CD4-positive, CD25-positive, alpha-beta regulatory T cell (primary cell): ENCODE data around the gene IPO9. TPM values are rescaled to one million over a fixed set of nuclear protein-coding genes. Genes with fewer than 3 reads are reported as not detected.
"Not testable (repeated sequence)": the region's sequence is repeated elsewhere in the genome, so short reads cannot be mapped to it uniquely, and the experiment has no call there.

Experiments used
- ATAC-seq, 2 donors: fragments of 150-1000 bp; cut with Tn5 transposase; one replicate each; pipeline ENCODE4 v1.10.0; 2021; ENCODE audit warnings: low read depth in 2 of 2, moderate number of reproducible peaks in 2 of 2, moderate library complexity in 1 of 2
- DNase-seq, 3 donors: peaks; one replicate each; pipeline versions ENCODE4 v3.0.0 to v3.0.0-alpha.2; 2012 to 2022; ENCODE audit warnings: mixed read lengths in 1 of 3
- H3K27ac ChIP-seq: one replicate; pipeline ENCODE4 v1.7.0; 2013; ENCODE audit warnings: mild to moderate bottlenecking, low read length; ENCODE audit not compliant: insufficient read depth, poor library complexity, severe bottlenecking
- H3K27me3 ChIP-seq: one replicate; pipeline ENCODE4 v1.7.0; 2013; ENCODE audit warnings: low read length; ENCODE audit not compliant: control insufficient read depth, insufficient read depth
- H3K36me3 ChIP-seq: one replicate; pipeline ENCODE4 v1.7.0; 2013; ENCODE audit warnings: mild to moderate bottlenecking, low read length, moderate library complexity; ENCODE audit not compliant: control insufficient read depth, insufficient read depth
- H3K4me1 ChIP-seq: 2 replicates; pipeline ENCODE4 v1.7.0; 2013; ENCODE audit warnings: mild to moderate bottlenecking, low read length; ENCODE audit not compliant: insufficient read depth, control insufficient read depth, poor library complexity, severe bottlenecking
- H3K4me3 ChIP-seq: one replicate; pipeline ENCODE4 v1.7.0; 2013; ENCODE audit warnings: low read depth, mild to moderate bottlenecking, low read length, moderate library complexity
- H3K9me3 ChIP-seq, 2 experiments: 1 replicate in 1 of 2; 2 replicates in 1 of 2; pipeline ENCODE4 v1.7.0; 2013; ENCODE audit warnings: low read length in 2 of 2, mild to moderate bottlenecking in 1 of 2, moderate library complexity in 1 of 2; ENCODE audit not compliant: control insufficient read depth in 2 of 2
- H3K27ac Mint-ChIP-seq, 3 donors: one replicate each; pipeline ENCODE4 v1.8.0; 2020 to 2022; ENCODE audit warnings: mild to moderate bottlenecking in 3 of 3, mixed read lengths in 3 of 3, moderate library complexity in 2 of 3
- H3K27me3 Mint-ChIP-seq: one replicate; pipeline ENCODE4 v1.8.0; 2022; ENCODE audit warnings: mild to moderate bottlenecking, mixed read lengths
- H3K36me3 Mint-ChIP-seq: one replicate; pipeline ENCODE4 v1.8.0; 2020; ENCODE audit warnings: mixed read lengths
- H3K4me1 Mint-ChIP-seq, 4 donors: one replicate each; pipeline ENCODE4 v1.8.0; 2020 to 2022; ENCODE audit warnings: mixed read lengths in 4 of 4, mild to moderate bottlenecking in 1 of 4
- H3K4me3 Mint-ChIP-seq, 4 donors: one replicate each; pipeline ENCODE4 v1.8.0; 2020 to 2022; ENCODE audit warnings: mild to moderate bottlenecking in 4 of 4, mixed read lengths in 4 of 4, moderate library complexity in 3 of 4
- H3K9me3 Mint-ChIP-seq, 7 donors: one replicate each; pipeline ENCODE4 v1.8.0; 2020 to 2022; ENCODE audit warnings: mixed read lengths in 7 of 7, mild to moderate bottlenecking in 3 of 7, moderate library complexity in 2 of 7
- polyA plus RNA-seq, 4 donors: library from polyadenylated mRNA; unstranded; fragments of 300-500 nt; fragmentation: Illumina TruSeq; gene quantifications; one replicate each; pipeline ENCODE4 v1.2.3, GENCODE V29; 2021
- total RNA-seq: library from RNA; stranded (reverse); gene quantifications from one replicate; pipeline ENCODE4 v1.2.3, GENCODE V29; 2022

Gene IPO9
- total and polyA plus RNA-seq, 5 donors from 2014 or later, result 13.9 to 31.3 (median 15.2) TPM

GRCh38 chr1:201849372-201850052 lies 20.6 kb downstream of the IPO9 start:
- Mint-ChIP-seq H3K4me3 (no peak overlapping the region), H3K36me3 (peaks cover 40% of the 10 kb centered on the region), H3K4me1 (peaks cover 10 to 20% (median 10%) of the 10 kb centered on the region in 4 donors), H3K27ac (peak overlapping the region in 1 of 3 donors; percentile 0), H3K27me3 (no peaks in the 10 kb centered on the region), H3K9me3 (no peaks in the 10 kb centered on the region)
- no peaks in the 10 kb centered on the region for H3K4me1 ChIP-seq
- no peak overlapping the region for H3K4me3 ChIP-seq
- H3K27me3 ChIP-seq, result no peaks in the 10 kb centered on the region
- peaks cover 70% of the 10 kb centered on the region for H3K36me3 ChIP-seq
- H3K27ac ChIP-seq, result no peak overlapping the region
- no peak for ATAC-seq
- DNase-seq, result no peak
- H3K9me3 ChIP-seq, result no peaks in the 10 kb centered on the region

- H3K27ac ChIP-seq, result no peak overlapping the region
- no peak for ATAC-seq
- no peaks in the 10 kb centered on the region for H3K27me3 ChIP-seq
- no peak overlapping the region for H3K4me3 Mint-ChIP-seq
- DNase-seq, result no peak
- H3K27ac Mint-ChIP-seq, result no peak overlapping the region
- H3K27me3 Mint-ChIP-seq, result no peaks in the 10 kb centered on the region
- peaks cover 44% of the 10 kb centered on the region for H3K36me3 Mint-ChIP-seq
- no peaks in the 10 kb centered on the region for H3K9me3 ChIP-seq
- H3K4me1 Mint-ChIP-seq, result peaks cover 8 to 15% (median 12%) of the 10 kb centered on the region in 4 donors
- H3K9me3 Mint-ChIP-seq, result no peaks in the 10 kb centered on the region
- peaks cover 75% of the 10 kb centered on the region for H3K36me3 ChIP-seq
- H3K4me3 ChIP-seq, result no peak overlapping the region
- H3K4me1 ChIP-seq, result no peaks in the 10 kb centered on the region
These were observed 21.1 kb downstream of the IPO9 start for GRCh38 chr1:201850053-201850397.

DNA sequence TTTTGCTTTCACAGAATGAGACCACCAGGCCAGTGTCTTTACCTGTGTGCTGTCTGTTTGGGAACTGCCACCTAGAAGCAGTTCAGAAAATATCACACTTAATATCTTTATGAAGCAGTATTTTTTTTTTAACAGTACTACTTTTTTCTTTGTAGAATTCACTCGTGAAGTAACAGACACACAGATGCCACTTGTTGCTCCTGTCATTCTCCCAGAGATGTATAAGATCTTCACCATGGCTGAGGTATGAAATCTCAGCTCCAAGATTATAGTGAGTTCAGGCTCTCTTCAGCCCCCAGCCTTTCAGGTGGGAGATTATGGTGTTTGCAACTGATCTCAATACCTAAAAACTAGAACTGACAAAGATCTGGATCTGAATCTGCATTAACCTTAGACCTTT lies 23.0 kb downstream of the IPO9 start:
- Mint-ChIP-seq H3K4me3 (no peak overlapping the region), H3K9me3 (no peaks in the 10 kb centered on the region), H3K4me1 (peaks cover 5 to 9% (median 6%) of the 10 kb centered on the region in 4 donors), H3K27ac (no peak overlapping the region), H3K27me3 (no peaks in the 10 kb centered on the region), H3K36me3 (peaks cover 55% of the 10 kb centered on the region)
- H3K36me3 ChIP-seq, result peaks cover 93% of the 10 kb centered on the region
- no peak overlapping the region for H3K27ac ChIP-seq
- H3K27me3 ChIP-seq, result no peaks in the 10 kb centered on the region
- H3K4me1 ChIP-seq, result no peaks in the 10 kb centered on the region
- no peak overlapping the region for H3K4me3 ChIP-seq
- no peak for DNase-seq
- H3K9me3 ChIP-seq, result no peaks in the 10 kb centered on the region
- no peak for ATAC-seq

DNA sequence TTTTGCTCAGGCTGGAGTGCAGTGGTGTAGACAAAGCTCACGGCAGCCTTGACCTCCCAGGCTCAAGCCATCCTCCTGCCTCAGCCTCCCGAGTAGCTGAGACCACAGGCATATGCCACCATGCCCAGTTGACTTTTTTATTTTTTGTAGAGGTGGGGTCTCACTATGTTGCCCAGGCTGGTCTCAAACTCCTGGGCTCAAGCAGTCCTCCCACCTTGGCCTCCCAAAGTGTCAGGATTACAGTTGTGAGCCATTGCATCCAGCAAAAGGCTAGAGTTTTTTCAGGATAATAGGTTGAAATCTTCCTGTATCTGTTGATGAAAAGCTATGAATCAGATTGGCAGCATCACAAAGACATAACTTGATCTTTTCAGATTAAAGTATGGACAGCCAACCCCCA lies 27.8 kb downstream of the IPO9 start:
- not testable (repeated sequence) for H3K4me3 Mint-ChIP-seq, H3K9me3 Mint-ChIP-seq, H3K27me3 ChIP-seq, H3K4me1 ChIP-seq, H3K4me1 Mint-ChIP-seq, H3K27ac Mint-ChIP-seq, H3K4me3 ChIP-seq, ATAC-seq, H3K27me3 Mint-ChIP-seq, H3K9me3 ChIP-seq, DNase-seq, H3K27ac ChIP-seq
- H3K36me3 Mint-ChIP-seq, result peaks cover 56% of the 10 kb centered on the region
- H3K36me3 ChIP-seq, result peaks cover 91% of the 10 kb centered on the region

DNA sequence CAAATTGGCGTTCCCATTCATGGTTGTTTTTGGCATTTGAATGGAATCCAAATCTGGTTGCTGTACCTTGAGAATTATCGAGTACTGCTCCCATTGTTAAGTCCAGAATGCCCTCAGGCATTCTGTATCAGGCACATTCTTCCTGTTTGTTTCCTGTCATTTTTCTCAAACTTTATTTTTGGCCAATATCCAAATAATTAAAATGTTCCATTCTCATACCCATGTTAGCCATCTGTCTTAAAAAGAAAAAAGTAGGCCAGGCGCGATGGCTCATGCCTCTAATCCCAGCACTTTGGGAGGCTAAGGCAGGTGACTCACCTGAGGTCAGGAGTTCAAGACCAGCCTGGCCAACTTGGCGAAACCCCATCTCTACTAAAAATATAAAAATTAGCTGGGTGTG lies 30.5 kb downstream of the IPO9 start:
- no peak for DNase-seq
- H3K9me3 ChIP-seq, result no peaks in the 10 kb centered on the region
- no peaks in the 10 kb centered on the region for H3K27me3 Mint-ChIP-seq
- no peak overlapping the region for H3K27ac Mint-ChIP-seq
- H3K4me1 Mint-ChIP-seq, result peaks cover 0 to 9% (median under 1%) of the 10 kb centered on the region in 4 donors
- no peak for ATAC-seq
- H3K9me3 Mint-ChIP-seq, result no peaks in the 10 kb centered on the region
- peaks cover 80% of the 10 kb centered on the region for H3K36me3 ChIP-seq
- no peak overlapping the region for H3K27ac ChIP-seq
- H3K4me3 ChIP-seq, result no peak overlapping the region
- H3K4me3 Mint-ChIP-seq, result no peak overlapping the region
- no peaks in the 10 kb centered on the region for H3K27me3 ChIP-seq
- no peaks in the 10 kb centered on the region for H3K4me1 ChIP-seq
- peaks cover 45% of the 10 kb centered on the region for H3K36me3 Mint-ChIP-seq

DNA sequence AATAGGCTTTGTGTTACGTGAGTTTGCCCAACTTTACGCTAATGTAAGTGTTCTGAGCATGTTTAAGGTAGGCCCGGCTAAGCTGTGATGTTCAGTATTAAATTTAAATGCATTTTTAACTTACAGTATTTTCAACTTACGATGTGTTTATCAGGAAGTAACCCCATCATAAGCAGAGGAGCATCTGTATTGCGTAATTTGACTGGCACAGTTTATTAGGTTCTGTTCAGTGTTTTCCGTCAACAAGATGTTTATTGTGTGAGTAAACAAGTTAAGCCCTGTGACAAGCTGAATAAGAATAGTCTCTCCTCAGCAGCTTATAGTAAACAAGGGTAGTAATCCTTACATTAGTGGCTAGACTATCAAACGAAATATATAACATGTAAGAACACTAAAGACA lies 32.5 kb downstream of the IPO9 start:
- Histone ChIP-seq H3K4me3 (no peak overlapping the region), H3K36me3 (peaks cover 74% of the 10 kb centered on the region), H3K27ac (no peak overlapping the region), H3K27me3 (no peaks in the 10 kb centered on the region), H3K9me3 (no peaks in the 10 kb centered on the region), H3K4me1 (no peaks in the 10 kb centered on the region)
- H3K9me3 Mint-ChIP-seq, result no peaks in the 10 kb centered on the region
- H3K4me1 Mint-ChIP-seq, result peaks cover 0 to 2% (median 0%) of the 10 kb centered on the region in 4 donors
- ATAC-seq (no peak), DNase-seq (no peak)
- H3K36me3 Mint-ChIP-seq, result peaks cover 43% of the 10 kb centered on the region
- no peaks in the 10 kb centered on the region for H3K27me3 Mint-ChIP-seq
- H3K27ac Mint-ChIP-seq, result no peak overlapping the region
- no peak overlapping the region for H3K4me3 Mint-ChIP-seq

DNA sequence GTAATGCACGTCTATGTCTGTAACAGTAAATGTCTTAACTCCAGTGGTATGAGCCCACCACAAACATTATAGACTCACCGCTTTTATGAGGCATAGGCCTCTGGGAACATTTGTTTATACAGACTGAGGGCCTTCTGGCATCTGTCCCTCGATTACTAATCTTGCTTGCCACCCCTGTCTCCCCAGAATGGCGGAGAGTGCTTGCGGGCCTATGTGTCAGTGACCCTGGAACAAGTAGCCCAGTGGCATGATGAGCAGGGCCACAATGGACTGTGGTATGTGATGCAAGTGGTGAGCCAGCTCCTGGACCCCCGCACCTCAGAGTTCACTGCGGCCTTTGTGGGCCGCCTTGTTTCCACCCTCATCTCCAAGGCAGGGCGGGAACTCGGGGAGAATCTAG lies 41.4 kb downstream of the IPO9 start:
- H3K27ac Mint-ChIP-seq, result no peak overlapping the region
- Histone ChIP-seq H3K36me3 (peaks cover 87% of the 10 kb centered on the region), H3K4me3 (no peak overlapping the region), H3K9me3 (no peaks in the 10 kb centered on the region), H3K27me3 (no peaks in the 10 kb centered on the region), H3K27ac (no peak overlapping the region), H3K4me1 (no peaks in the 10 kb centered on the region)
- ATAC-seq, result no peak
- H3K36me3 Mint-ChIP-seq, result peaks cover 63% of the 10 kb centered on the region
- DNase-seq, result no peak
- no peak overlapping the region for H3K4me3 Mint-ChIP-seq
- no peaks in the 10 kb centered on the region for H3K4me1 Mint-ChIP-seq
- H3K9me3 Mint-ChIP-seq, result no peaks in the 10 kb centered on the region
- H3K27me3 Mint-ChIP-seq, result no peaks in the 10 kb centered on the region

DNA sequence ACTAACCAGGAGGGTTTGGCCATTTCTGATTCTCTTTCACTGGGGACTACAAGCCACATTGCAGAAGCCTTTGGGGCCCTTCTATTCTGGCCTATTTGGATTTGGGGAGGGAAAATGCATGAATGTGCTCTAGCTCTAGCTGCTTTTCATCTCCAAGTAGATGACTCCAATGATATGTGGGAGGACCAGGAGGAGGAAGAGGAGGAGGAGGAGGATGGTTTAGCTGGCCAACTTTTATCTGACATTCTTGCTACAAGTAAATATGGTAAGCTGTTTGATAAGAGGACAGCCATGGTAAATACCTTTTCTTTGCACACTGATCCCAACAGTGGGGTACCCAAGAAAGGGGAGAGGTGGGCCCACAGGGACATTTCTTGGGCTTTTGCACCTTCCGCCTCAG lies 45.7 kb downstream of the IPO9 start:
- Mint-ChIP-seq H3K4me1 (no peaks in the 10 kb centered on the region), H3K4me3 (no peak overlapping the region), H3K36me3 (peaks cover 50% of the 10 kb centered on the region), H3K27me3 (no peaks in the 10 kb centered on the region), H3K27ac (no peak overlapping the region), H3K9me3 (no peaks in the 10 kb centered on the region)
- Histone ChIP-seq H3K4me3 (no peak overlapping the region), H3K27me3 (no peaks in the 10 kb centered on the region), H3K4me1 (no peaks in the 10 kb centered on the region), H3K36me3 (peaks cover 61% of the 10 kb centered on the region), H3K27ac (no peak overlapping the region), H3K9me3 (no peaks in the 10 kb centered on the region)
- no peak for DNase-seq
- ATAC-seq, result no peak
